GM12891 (cell line): ENCODE data around the gene SNAI3. TPM values are rescaled to one million over a fixed set of nuclear protein-coding genes. Genes with fewer than 3 reads are reported as not detected.

Source experiments
- DNase-seq: peaks from one replicate; pipeline ENCODE4 v3.0.0; 2011; ENCODE audit warnings: low spot score; ENCODE audit not compliant: insufficient read length
- FAIRE-seq: peaks from 2 replicates; lab custom pipeline; 2011; peaks lifted over from hg19 to GRCh38; lab: Jason Lieb, UNC
- PAX5 ChIP-seq: IDR thresholded peaks from 2 replicates; pipeline ENCODE4 v1.6.1; 2011; ENCODE audit warnings: low read length, moderate library complexity, mild to moderate bottlenecking; ENCODE audit not compliant: insufficient read depth, severe bottlenecking
- POLR2A ChIP-seq: IDR thresholded peaks from 2 replicates; pipeline ENCODE4 v1.6.1; 2011; ENCODE audit warnings: low read depth, low read length, control low read depth
- POLR2AphosphoS5 ChIP-seq: IDR thresholded peaks from 2 replicates; pipeline ENCODE4 v1.6.1; 2011; ENCODE audit warnings: low read depth, low read length, control low read depth
- POU2F2 ChIP-seq: IDR thresholded peaks from 2 replicates; pipeline ENCODE4 v1.6.1; 2011; ENCODE audit warnings: low read depth, mild to moderate bottlenecking, control low read depth, low read length, moderate library complexity
- SPI1 ChIP-seq: IDR thresholded peaks from 2 replicates; pipeline ENCODE4 v1.6.1; 2011; ENCODE audit warnings: low read depth, low read length, control low read depth
- TAF1 ChIP-seq: IDR thresholded peaks from 2 replicates; pipeline ENCODE4 v1.6.1; 2011; ENCODE audit warnings: low read depth, low read length, control low read depth
- polyA plus RNA-seq: library from polyadenylated mRNA; unstranded; fragments of >200 nt; gene quantifications from one replicate; pipeline ENCODE4 v1.2.1, GENCODE V29; 2012; ENCODE audit warnings: low read depth, missing spikeins, inconsistent platforms; ENCODE audit not compliant: missing spikeins

Gene SNAI3
- polyA plus RNA-seq, result 2.0 TPM

DNA sequence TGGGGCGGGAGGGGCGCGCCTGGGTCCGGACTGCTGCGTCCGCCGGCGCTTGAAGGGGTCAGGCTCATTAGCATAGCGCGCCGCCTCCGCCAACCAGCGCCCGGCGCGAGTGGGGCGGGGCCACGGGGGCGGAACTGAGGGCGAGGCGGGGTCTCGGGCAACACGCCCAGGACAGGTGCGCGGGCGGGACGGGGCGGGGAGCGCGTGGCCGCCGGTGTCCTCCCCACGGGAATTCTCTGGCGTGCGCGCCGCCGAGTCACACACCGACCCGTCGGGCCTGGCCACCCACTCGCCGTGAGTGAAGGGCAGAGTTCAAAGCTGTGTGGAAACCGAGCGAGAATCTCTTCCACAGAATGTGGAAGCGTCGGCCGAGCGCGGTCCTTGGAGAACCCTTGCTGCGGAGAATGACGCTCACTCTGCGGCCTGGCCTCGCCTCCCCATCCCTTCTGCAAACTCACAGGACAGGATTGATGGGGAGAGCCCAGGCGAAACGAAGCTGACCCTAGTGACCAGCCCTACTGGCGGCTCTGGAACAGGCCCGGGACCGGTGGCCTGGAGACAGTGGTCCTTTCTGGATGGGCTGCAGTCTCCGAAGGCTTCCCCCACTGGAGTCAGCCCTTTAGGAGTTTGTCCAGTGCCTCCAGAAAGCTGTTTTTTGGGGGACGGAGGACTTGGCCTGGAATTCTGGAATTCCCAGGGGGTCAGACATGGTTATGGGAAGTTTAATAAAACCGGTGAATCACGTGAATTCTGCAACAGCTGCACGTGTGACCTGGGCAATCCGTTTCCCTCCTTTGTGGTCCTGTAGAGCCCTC lies at the start of gene SNAI3:
Gene SNAI3, minus strand, starts transcription at position 69 of the 815 bp plus-strand sequence. CDS start 101 bp downstream, outside the sequence.
- TF ChIP-seq POLR2A (no peak), SPI1 (no peak; the same call in 1 of the 2 replicates), POU2F2 (peak; percentile 29; the same call in 1 of the 2 replicates), POLR2AphosphoS5 (peak; percentile 49; the same call in 1 of the 2 replicates), TAF1 (no peak)
- DNase-seq (peak; percentile 95), FAIRE-seq (peak; percentile 93)

GRCh38 chr16:88736088-88736487 lies 49.8 kb upstream of the SNAI3 start:
- no peak for FAIRE-seq
- no peak for DNase-seq
- no peak for TF ChIP-seq TAF1
- no peak for TF ChIP-seq PAX5
- TF ChIP-seq POU2F2, result no peak

DNA sequence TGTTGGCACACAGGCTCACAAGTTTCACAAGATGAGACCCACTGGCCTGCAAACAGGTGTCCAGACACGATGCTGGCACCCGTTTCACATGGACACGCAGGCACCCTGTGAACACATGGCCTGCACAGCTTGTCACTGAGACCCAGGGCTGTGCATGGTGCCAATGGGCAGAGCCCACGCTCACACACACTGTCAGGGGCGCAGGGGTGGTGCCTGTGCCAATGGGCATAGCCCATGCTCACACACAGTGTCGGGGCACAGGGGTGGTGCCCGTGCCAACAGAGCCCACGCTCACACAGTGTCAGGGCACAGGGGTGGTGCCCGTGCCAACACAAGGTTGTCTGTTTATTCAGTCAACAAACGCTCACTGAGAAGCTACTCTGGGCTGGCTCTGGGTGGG lies 49.3 kb upstream of the SNAI3 start:
- no peak for DNase-seq
- no peak for TF ChIP-seq TAF1
- no peak for TF ChIP-seq SPI1
- TF ChIP-seq POLR2A, result no peak
- TF ChIP-seq PAX5, result no peak
- TF ChIP-seq POLR2AphosphoS5, result no peak
- TF ChIP-seq POU2F2, result no peak
- FAIRE-seq, result no peak

- TF ChIP-seq POLR2A, result no peak
- no peak for TF ChIP-seq SPI1
- no peak for TF ChIP-seq POU2F2
- TF ChIP-seq TAF1, result no peak
- no peak for TF ChIP-seq PAX5
- TF ChIP-seq POLR2AphosphoS5, result no peak
- DNase-seq (no peak), FAIRE-seq (no peak)
Measured at GRCh38 chr16:88735121-88735520, 48.8 kb upstream of the SNAI3 start.

- no peak for TF ChIP-seq SPI1
- TF ChIP-seq POLR2AphosphoS5, result no peak
- TF ChIP-seq POU2F2, result no peak
- TF ChIP-seq TAF1, result no peak
- no peak for TF ChIP-seq PAX5
- TF ChIP-seq POLR2A, result no peak
- DNase-seq, result no peak
- FAIRE-seq, result no peak
Measured at GRCh38 chr16:88734361-88734728, 48.0 kb upstream of the SNAI3 start.

DNA sequence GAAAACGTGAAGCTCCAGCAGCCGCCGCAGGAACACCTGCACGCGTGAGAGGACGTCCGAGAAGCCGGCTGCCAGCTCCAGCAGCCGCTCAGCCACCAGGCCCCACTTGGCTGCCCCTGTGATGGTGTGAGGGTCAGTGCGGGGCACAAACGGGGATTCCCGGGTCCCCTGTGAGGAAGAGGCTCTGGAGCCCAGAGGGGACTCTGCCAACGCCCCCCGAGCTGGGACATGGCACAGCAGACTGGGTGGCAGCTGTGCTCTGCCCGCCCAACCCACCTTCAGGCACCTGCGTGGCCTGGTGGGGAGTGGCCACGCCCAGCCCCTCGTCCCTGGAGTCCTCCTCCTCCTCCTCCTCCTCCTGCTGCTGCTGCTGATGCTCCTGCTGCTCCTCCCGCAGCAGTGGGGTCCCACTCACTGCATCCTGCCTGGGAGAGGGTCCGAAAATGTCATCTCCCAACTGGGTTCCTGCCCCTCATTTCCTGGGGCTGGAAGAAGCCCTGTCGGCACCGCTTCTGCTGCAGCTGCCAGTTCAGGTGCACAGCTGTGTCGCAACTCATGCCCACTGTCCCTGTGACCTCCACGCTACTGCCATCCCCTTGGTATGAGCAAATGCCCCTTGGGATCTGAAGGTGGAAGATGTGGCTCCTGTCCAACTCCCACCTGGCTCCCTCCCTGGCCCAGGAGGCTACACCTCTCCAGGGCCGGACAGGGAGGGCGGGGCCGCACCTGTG lies 47.5 kb upstream of the SNAI3 start:
- no peak for FAIRE-seq
- TF ChIP-seq SPI1 (no peak), PAX5 (no peak)
- no peak for DNase-seq

GRCh38 chr16:88732961-88733294 lies 46.6 kb upstream of the SNAI3 start:
- DNase-seq, result no peak
- no peak for FAIRE-seq

GRCh38 chr16:88732172-88732960 lies 46.1 kb upstream of the SNAI3 start:
- FAIRE-seq, result no peak

More at GRCh38 chr16:88732961-88733294, 46.6 kb upstream of the SNAI3 start:
- no peak for TF ChIP-seq POU2F2

GRCh38 chr16:88731699-88732098 lies 45.4 kb upstream of the SNAI3 start:
- FAIRE-seq (no peak), DNase-seq (no peak)
- TF ChIP-seq POLR2A (no peak), POU2F2 (no peak), TAF1 (no peak), SPI1 (no peak), PAX5 (no peak), POLR2AphosphoS5 (no peak)

More at GRCh38 chr16:88732172-88732960, 46.1 kb upstream of the SNAI3 start:
- TF ChIP-seq POLR2AphosphoS5, result no peak
- no peak for TF ChIP-seq PAX5
- no peak for TF ChIP-seq SPI1
- TF ChIP-seq TAF1, result no peak
- TF ChIP-seq POLR2A, result no peak
- TF ChIP-seq POU2F2, result no peak
- no peak for DNase-seq
